K562 treated with DMSO at 1 percent for 12 hours (cell line): ENCODE results near the gene GSTM3. TPM values are rescaled to one million over a fixed set of nuclear protein-coding genes. Genes with fewer than 3 reads are reported as not detected.

Experiments used
- total RNA-seq: library from RNA; unstranded; fragments of 300-600 nt; gene quantifications from 2 replicates; pipeline ENCODE4 v1.2.3, GENCODE V29; 2022; ENCODE audit not compliant: insufficient read depth

The GSTM3 gene
- total RNA-seq, result 22.4 and 30.1 TPM in 2 replicates

GRCh38 chr1:109740615-109741373, at the start of gene GSTM3:
Gene GSTM3 (minus strand): TSS chr1:109741038. CDS start chr1:109740287, 751 bp downstream.

GRCh38 chr1:109763646-109764415, 23.0 kb upstream of the GSTM3 start, which contains the start of gene EPS8L3:
Gene EPS8L3 (minus strand): TSS chr1:109763923. CDS start chr1:109761749, 2,174 bp downstream.

GRCh38 chr1:109711593-109712320, 29.1 kb downstream of the GSTM3 start, which contains the start of gene GSTM5:
Gene GSTM5 (plus strand): TSS chr1:109712251. CDS start chr1:109712313, 62 bp downstream.

GRCh38 chr1:109687641-109688499, 53.0 kb downstream of the GSTM3 start, which contains the start of gene GSTM1:
Gene GSTM1 (plus strand): TSS chr1:109687817. CDS start chr1:109687874, 57 bp downstream.

Other genes starting within 250 kb of the GSTM3 start
- 5.1 and 13.1 TPM in 2 replicates for gene CYB561D1, start 246.9 kb downstream of the GSTM3 start, total RNA-seq
- gene AMIGO1, start 231.3 kb downstream of the GSTM3 start, total RNA-seq, result 0.19 and 1.7 TPM in 2 replicates
- gene GPR61, start 201.2 kb downstream of the GSTM3 start, total RNA-seq, result not detected in 2 replicates
- 3.7 and 7.7 TPM in 2 replicates for gene GNAI3, start 192.4 kb downstream of the GSTM3 start, total RNA-seq
- gene GNAT2, start 121.4 kb downstream of the GSTM3 start, total RNA-seq, result not detected in 2 replicates
- gene AMPD2, start 121.2 kb downstream of the GSTM3 start, total RNA-seq, result 29.3 and 54.4 TPM in 2 replicates
- 47.9 and 54.3 TPM in 2 replicates for gene GSTM4, start 84.9 kb downstream of the GSTM3 start, total RNA-seq
- 6.4 and 21.0 TPM in 2 replicates for gene GSTM2, start 73.0 kb downstream of the GSTM3 start, total RNA-seq
- not detected in 2 replicates for gene GSTM1, start 53.2 kb downstream of the GSTM3 start, total RNA-seq
- gene GSTM5, start 28.8 kb downstream of the GSTM3 start, total RNA-seq, result not detected in 2 replicates
- gene EPS8L3, start 22.9 kb upstream of the GSTM3 start, total RNA-seq, result not detected in 2 replicates
- 5.3 and 9.7 TPM in 2 replicates for gene CSF1, start 169.8 kb upstream of the GSTM3 start, total RNA-seq
- gene AHCYL1, start 243.7 kb upstream of the GSTM3 start, total RNA-seq, result 40.2 and 101 TPM in 2 replicates